Esophagus squamous epithelium (tissue), 4 donors: ENCODE results near the gene MAP6.

Source experiments
- CTCF ChIP-seq, 6 experiments: fragments of 450-650 bp in 4 of 6; fragments of 200-600 bp in 2 of 6; sonication (generic) in 2 of 6; IDR thresholded peaks; one replicate each; pipeline ENCODE4 v1.5.1; 2016 to 2019; ENCODE audit warnings: antibody characterized with exemption in 6 of 6, mild to moderate bottlenecking in 4 of 6, moderate library complexity in 4 of 6
- POLR2A ChIP-seq, 4 donors: fragments of 450-650 bp; IDR thresholded peaks; one replicate each; pipeline ENCODE4 v1.6.1; 2017; ENCODE audit warnings: antibody characterized with exemption in 4 of 4, mild to moderate bottlenecking in 4 of 4, moderate library complexity in 3 of 4

GRCh38 chr11:75652936-75653335 lies 15.9 kb downstream of the MAP6 start:
- TF ChIP-seq CTCF (IDR thresholded peaks at IDR 0.05) (no peak), POLR2A (IDR thresholded peaks at IDR 0.05) (no peak)
